ENCODE data around the gene IMPG1.

GRCh38 chr6:75940564-75940963, 131.9 kb downstream of the IMPG1 start:
- TF ChIP-seq ZNF274 (IDR thresholded peaks at IDR 0.05; ENCODE audit: low read depth, low read length) (no peak), SUZ12 (IDR thresholded peaks at IDR 0.05; ENCODE audit: extremely low read depth, insufficient read depth, insufficient read length) (no peak), YY1 (IDR thresholded peaks at IDR 0.05; ENCODE audit: insufficient read depth, insufficient read length) (no peak)
